Globus pallidus (tissue), 1 donor: ENCODE measurements around the gene CA6.
"Not testable (repeated sequence)": the region's sequence is repeated elsewhere in the genome, so short reads cannot be mapped to it uniquely, and the experiment has no call there.

Source experiments
- DNase-seq: peaks from one replicate; pipeline ENCODE4 v3.0.0-alpha.2; 2015; ENCODE audit warnings: low spot score

The CA6 gene

GRCh38 chr1:8926707-8927694 is 18.7 kb upstream of the CA6 start:
- no peak for DNase-seq

GRCh38 chr1:8930116-8930515 is 15.6 kb upstream of the CA6 start:
- no peak for DNase-seq

- DNase-seq = not testable (repeated sequence)
These were observed 8.6 kb upstream of the CA6 start for GRCh38 chr1:8937051-8937450.

GRCh38 chr1:8937701-8938100 is 8.0 kb upstream of the CA6 start:
- DNase-seq = no peak

- no peak for DNase-seq
These were observed 7.3 kb upstream of the CA6 start for GRCh38 chr1:8938232-8938999.

- no peak for DNase-seq
These were observed 6.7 kb upstream of the CA6 start for GRCh38 chr1:8939000-8939265.

GRCh38 chr1:8939362-8939995 is 6.2 kb upstream of the CA6 start:
- DNase-seq = no peak

GRCh38 chr1:8941906-8942305 is 3.8 kb upstream of the CA6 start:
- DNase-seq = peak; percentile 92

GRCh38 chr1:8943498-8944405 is 1.9 kb upstream of the CA6 start:
- no peak for DNase-seq

GRCh38 chr1:8947127-8947691 is 1.5 kb downstream of the CA6 start:
- no peak for DNase-seq

GRCh38 chr1:8950309-8950708 is 4.6 kb downstream of the CA6 start:
- no peak for DNase-seq

- no peak for DNase-seq
These were observed 5.6 kb downstream of the CA6 start for GRCh38 chr1:8951231-8951630.

GRCh38 chr1:8955406-8955805 is 9.7 kb downstream of the CA6 start:
- no peak for DNase-seq

GRCh38 chr1:8956461-8957349 is 11.0 kb downstream of the CA6 start:
- no peak for DNase-seq

- DNase-seq = no peak
These were observed 17.3 kb downstream of the CA6 start for GRCh38 chr1:8962812-8963530.

GRCh38 chr1:8963963-8964362 is 18.3 kb downstream of the CA6 start:
- DNase-seq = no peak

- no peak for DNase-seq
These were observed 19.6 kb downstream of the CA6 start for GRCh38 chr1:8965121-8965820.

GRCh38 chr1:8966606-8967005 is 20.9 kb downstream of the CA6 start:
- no peak for DNase-seq

- not testable (repeated sequence) for DNase-seq
These were observed 23.2 kb downstream of the CA6 start for GRCh38 chr1:8968902-8969301.
